ENCODE measurements around the gene LPAR6.
"Not testable (repeated sequence)": the region's sequence is repeated elsewhere in the genome, so short reads cannot be mapped to it uniquely, and the experiment has no call there.

LPAR6 gene, protein sequence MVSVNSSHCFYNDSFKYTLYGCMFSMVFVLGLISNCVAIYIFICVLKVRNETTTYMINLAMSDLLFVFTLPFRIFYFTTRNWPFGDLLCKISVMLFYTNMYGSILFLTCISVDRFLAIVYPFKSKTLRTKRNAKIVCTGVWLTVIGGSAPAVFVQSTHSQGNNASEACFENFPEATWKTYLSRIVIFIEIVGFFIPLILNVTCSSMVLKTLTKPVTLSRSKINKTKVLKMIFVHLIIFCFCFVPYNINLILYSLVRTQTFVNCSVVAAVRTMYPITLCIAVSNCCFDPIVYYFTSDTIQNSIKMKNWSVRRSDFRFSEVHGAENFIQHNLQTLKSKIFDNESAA

DNA sequence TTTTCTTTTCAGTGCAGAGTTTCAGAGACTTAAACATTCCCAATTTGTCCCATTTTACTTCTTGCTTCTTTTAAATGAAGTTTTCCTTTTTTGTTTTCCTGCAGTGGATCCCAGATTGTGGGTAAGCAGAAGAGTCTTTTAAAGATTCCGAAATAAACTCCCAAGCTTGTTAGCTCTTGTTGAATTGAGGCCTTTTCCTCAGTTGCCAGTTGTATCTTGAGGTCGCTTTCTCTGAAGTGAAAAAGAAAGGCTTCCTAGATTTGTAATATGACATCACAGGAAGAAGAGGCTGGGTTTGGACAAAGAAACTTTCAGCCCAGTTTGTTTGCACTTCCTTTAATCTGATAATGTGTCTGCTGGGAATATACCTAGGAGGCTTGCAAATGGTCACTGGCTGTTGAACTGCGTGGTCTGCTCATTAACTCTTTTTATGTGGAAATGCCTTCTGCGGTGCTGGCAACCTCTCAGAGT is at the start of gene LPAR6:
Gene LPAR6 (minus strand): TSS at position 233 of the 471 bp plus-strand sequence. CDS start 690 bp downstream, outside the sequence.
- DNase-seq (ENCODE audit: low read depth, low spot score), result no peak

DNA sequence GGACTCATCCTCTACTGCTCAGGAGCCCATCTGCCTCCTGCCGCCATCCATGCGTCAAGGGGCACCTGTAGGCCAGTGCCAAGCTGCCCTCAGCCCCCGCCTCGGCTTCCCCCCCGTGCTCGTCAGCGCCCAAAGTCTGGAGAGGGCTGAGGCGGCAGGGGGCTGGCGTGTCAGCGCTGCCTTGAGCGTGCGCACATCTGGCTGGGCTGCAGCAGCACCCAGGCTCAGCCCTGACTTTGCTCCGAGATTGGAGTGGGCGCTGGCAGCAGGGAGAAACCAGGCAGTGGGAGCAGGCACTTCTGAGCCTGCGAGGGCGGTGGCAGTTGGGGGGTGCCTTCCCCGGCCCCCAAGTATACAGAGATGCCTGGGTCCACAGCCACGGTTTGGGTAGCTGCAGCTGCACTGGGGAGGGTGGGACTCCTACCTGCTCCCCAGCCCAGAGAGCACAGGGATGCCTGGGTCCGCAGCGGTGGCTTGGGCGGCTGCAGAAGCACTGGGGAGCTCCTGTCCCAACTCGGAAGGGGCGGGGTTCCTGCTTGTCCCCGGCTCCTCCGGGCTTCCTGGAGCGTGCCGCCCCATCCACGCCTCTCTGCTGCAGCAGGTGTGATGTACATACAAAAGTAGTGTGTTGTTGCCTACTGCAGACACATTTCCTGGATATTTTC is 44.8 kb upstream of the LPAR6 start:
- no peak for DNase-seq (ENCODE audit: low read depth, low spot score)

DNA sequence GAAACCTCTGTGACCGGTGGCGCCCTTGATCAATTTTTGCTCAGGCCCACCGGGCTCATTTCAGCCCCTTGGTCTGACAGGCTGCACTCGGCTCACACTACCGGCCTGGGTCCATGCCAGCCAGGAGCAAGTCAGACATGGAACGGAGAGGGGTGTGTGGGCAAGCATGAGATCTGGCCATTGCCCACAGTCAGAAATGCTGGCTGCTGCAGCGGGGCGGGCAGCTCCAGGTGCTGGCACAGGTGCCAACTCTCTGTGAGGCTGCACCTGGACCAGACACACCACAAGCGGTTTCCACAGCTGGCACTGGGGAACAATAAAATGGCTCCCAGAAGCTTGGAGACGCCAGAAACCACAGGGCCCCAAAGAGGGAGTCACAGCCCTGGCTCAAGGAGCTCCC is 43.6 kb upstream of the LPAR6 start:
- no peak for DNase-seq (ENCODE audit: low read depth, low spot score)

DNA sequence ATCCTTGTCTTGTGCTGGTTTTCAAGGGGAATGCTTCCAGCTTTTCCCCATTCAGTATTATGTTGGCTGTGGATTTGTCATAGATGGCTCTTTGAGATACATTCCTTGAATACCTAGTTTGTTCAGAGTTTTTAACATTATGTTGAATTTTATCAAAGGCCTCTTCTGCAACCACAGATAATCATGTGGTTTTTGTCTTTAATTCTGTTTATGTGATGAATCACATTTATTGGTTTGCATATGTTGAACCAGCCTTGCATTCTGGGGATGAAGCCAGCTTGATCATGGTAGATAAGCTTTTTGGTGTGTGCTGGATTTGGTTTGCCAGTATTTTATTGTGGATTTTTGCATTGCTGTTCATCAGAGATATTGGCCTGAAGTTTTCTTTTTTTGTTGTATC is 38.3 kb upstream of the LPAR6 start:
- DNase-seq (ENCODE audit: low read depth, low spot score), result not testable (repeated sequence)

DNA sequence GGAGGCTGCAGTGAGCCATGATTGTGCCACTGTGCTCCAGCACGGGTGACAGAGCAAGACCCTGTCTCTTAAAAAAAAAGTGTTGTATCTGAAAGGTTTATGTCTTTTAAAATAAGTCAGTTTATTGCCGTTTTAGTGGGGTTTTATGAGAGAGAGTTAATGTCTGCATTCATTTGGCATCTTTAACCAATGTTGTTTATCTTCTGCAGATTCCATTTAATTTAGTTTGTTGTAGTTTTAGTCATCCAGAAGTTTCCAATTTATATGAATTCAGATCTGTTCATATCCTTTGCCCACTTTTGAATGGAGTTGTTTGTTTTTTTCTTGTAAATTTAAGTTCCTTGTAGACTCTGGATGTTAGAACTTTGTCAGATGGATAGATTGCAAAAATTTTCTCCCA is 36.7 kb upstream of the LPAR6 start:
- no peak for DNase-seq (ENCODE audit: low read depth, low spot score)

DNA sequence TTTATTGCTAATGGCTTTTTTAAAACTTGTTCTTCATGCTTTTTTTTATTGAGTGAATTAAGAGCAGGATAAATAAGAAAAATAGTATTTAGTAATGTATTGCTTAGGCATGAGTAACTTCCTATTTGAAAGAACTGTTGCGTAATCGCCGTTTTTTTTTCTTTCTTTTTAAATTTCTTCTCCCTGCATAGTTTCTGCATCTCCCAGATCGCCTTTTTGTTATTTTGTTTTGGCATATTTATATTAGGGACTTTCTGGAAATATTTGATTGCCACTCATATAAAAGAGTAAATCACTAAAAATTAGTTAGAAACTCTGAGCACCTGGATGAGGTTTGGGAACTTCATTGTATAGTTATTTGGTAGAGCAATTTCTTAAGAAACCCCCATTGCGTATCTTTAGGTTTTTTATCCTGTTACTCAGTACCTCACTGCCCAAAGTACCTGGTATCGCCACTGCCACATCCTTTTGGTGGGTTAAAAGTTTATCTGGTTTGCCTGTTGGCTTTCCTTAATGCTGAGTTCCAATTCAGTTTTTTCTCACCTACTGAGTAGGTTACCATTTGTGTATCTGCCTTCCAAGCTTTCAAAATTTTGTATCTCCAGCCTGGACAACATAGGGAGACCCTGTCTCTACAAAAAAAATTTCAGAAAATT is 36.2 kb upstream of the LPAR6 start:
- no peak for DNase-seq (ENCODE audit: low read depth, low spot score)

DNA sequence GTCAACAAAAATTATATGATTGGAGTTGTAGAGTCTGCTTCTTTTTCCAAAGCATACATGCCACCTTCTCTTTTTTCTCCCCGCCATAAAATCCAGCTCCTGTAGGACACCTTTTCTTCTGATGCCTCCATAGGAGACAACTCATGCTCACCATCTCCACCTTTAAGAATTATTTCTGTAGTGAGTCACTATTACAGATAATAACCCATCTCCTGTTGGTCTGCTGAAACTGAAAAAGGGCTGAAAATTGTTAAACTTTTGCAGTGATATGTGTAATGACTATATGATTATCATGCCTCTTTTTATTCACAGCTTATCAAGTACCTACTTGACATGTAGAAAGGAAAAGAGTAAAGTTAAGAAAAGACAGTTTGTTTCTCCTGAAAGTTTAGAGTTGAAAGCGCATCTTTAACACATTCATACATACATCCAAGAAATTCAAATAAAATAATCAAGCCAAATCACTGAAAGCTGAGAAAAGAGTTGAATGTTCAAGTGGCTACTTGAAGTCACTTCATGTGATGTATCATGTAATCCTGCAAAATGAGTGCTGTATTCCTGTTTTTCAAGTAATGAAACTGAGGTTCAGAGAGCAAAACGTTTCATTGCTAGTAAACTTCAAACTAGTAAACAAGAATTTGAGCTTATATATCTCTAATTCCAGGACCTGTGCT is 35.5 kb upstream of the LPAR6 start:
- no peak for DNase-seq (ENCODE audit: low read depth, low spot score)

DNA sequence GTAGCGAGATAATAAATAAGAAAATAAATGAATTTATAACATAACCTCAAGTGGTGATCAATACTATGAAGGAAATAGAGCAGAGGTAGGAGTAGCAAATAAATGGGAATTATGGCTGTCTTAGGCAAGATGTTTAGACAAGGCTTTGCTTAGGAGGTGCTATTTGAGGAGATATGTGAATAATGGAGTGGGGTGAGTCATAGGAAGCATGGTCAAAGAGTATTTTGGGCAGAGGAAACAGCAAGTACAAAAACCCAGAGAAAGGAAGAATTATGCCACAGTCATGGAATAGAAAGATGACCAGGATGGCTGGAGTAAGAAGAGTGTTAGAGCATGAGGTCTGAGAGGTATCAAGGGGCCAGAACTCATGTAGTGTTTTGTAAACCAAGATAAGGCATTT is 33.6 kb upstream of the LPAR6 start:
- DNase-seq (ENCODE audit: low read depth, low spot score), result no peak

DNA sequence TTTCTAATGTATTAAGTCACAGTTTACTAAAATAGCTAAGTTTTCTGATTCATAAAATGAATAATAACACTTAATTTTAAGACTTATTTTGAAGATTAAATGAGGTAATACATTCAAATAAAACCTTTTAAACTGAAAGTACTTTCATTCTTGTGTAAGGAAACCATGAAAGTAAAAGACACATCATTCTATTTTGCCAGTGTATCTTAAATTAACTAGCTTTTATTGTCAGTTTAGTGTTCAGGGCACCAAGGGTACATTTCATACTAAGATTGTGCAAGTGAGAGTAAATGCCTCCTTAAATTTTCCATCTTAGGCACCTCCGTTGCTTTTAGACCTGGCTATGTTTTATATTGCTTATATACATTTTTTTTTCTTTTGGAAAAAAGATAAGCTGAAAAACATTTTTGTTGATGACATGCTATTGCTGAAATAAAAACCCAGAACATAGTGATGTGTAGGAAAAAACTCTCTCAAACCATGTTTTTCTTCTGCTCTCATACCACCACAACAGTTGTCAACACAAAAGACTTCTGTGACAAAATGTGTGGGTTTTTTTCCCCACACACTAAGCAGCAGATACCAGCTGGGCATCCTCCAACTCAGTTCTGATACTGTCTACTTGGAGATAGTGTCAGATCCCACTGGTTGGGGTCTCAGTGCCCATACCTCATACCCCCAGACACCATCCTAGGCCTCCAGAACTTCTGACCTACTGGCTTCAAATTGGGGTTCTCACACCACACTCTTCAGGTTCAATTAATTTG is 30.7 kb upstream of the LPAR6 start:
- no peak for DNase-seq (ENCODE audit: low read depth, low spot score)

DNA sequence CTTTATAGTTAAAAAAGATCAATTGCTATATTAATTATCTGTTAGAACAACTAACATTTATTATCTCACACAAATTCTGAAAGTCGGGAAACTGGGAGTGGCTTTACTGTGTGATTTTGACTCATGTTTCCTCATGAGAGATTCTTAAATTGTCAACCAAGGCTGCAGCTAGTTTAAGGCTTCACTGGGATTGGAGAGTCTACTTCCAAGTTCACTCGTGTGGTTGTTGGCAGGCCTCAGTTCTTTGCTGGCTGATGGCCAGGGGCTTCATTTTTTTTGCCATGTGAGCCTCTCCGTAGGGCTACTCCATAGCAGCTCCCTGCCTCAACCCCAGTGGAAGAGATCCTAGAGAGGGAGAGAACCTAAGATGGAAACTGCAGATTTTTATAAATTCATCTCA is 24.5 kb upstream of the LPAR6 start:
- no peak for DNase-seq (ENCODE audit: low read depth, low spot score)

DNA sequence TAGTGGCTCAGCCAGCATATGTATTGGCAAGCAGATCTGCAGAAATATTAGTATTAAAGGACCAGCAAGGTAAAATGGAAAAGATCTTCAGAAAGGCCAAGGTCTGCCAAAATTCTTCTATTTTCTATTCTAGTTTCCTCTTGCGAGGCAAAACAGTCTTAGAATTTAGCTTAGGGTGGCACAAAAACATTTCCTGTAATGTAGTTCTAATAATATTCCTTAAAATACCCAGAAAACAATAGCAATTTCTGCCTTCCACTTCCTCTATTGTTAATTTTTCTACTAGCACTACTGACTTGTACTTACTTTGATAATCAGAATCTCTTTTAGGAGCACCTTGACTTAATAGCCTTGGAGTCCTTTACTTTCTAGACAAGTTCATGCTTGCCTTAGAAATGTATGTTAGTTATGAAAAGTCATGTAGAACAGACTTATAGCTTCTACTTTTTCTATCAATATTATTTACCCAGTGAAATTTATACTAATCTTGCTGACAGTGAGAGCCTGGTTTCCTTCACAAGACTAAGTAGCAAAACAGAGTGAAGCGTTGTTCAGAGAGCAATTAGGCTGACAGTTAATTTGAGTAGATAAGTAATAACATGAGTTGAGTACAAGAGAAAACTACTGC is 23.9 kb upstream of the LPAR6 start:
- DNase-seq (ENCODE audit: low read depth, low spot score), result no peak

DNA sequence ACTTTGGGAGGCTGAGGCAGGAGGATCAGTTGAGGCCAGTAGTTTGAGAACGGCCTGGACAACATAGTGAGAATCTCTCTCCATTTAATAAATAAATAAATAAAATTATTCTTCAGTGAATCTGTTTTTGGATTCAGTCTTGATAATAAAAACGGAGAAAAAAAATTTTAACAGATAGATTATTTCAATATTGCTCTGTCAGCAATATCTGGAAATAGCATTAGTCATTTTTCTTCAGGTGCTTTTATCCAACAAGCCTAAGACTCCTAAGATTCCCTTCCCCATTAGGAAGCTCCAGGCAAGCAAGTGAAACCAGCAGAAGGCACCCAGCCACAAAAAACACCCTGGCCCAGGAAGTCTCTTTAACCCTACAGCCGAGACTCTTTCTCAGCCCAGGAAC is 21.3 kb upstream of the LPAR6 start:
- DNase-seq (ENCODE audit: low read depth, low spot score), result no peak

DNA sequence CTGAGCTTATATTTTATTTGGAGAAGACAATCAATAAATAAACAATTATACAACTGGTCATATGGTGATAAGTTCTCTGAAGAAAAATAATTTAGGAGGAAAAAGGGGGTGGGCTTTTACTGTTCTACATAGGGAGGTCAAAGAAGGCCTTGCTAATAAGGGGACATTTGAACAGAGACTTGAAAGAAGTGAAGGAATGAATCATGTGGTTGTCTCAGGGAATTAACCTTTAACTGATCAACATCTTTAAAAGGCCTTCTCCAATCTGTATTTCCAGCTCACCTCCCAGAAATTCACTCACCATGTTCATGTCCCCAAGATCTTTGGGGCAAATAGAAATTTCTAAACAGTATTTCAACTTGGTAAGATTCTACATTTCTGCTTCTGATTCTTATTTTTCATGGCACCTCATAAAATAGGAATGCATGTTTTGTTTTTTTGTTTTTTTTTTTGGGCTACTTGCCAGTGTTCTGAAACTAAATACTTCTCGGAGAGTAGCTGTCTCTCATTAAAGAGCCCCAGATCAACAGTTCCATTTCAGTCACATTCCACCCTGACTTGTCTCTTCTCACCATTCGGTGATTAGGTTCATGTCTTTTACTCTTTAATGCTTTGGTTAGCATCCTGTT is 19.2 kb upstream of the LPAR6 start:
- no peak for DNase-seq (ENCODE audit: low read depth, low spot score)

DNA sequence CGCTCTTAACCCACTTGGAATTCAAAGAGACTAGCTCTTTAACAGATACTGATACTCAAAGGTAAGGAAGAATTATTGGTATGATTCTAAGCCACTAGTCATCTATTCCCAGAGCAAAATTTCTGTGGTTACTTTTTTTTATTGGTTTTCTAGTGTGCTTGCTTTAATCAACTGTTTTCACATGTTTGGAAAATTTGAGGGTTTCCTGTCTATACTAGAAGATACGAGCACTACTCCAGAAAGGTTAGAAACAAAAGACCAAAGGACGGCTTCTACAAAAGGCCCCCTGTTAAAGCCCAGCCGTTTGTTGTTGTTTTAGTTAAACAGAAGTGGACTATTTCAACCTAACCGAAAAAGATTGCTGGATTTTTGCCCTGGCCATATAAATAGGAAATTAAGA is 18.5 kb upstream of the LPAR6 start:
- DNase-seq (ENCODE audit: low read depth, low spot score), result no peak

DNA sequence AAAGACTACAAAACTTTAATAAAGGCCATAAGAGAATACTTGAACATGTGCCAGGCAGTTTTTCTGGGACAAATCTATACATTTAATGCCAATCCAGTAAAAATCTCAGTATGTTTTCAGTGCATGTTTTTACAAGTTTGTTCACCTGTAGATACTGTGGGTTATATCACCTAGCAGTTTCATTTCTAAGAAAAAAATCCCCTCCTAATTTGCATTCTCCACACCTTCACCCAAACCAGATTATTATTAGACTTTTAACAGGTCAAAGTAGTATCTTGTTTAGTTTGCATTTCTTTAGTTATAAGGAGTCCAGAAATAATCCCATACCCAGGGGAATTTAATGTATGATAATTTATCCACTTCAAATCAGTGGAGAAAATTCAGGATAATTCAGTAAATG is 17.0 kb upstream of the LPAR6 start:
- no peak for DNase-seq (ENCODE audit: low read depth, low spot score)

DNA sequence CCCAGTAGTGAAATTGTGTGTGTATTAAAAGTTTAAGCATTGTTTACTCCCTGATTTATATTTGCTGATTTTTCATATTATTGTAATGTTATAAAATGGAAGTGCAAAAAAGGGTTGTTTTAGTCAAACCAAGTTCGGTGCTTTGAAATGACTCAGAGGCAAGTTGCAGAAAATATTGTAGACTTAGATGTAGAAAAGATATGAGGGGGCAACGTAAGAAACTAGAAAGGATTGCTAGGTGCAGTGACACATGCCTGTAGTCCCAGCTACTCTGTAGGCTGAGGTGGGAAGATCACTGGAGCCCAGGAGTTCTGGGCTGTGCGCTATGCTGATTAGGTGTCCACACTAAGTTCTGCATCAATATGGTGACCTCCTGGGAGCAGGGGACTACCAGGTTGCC is 16.1 kb upstream of the LPAR6 start:
- DNase-seq (ENCODE audit: low read depth, low spot score), result no peak

DNA sequence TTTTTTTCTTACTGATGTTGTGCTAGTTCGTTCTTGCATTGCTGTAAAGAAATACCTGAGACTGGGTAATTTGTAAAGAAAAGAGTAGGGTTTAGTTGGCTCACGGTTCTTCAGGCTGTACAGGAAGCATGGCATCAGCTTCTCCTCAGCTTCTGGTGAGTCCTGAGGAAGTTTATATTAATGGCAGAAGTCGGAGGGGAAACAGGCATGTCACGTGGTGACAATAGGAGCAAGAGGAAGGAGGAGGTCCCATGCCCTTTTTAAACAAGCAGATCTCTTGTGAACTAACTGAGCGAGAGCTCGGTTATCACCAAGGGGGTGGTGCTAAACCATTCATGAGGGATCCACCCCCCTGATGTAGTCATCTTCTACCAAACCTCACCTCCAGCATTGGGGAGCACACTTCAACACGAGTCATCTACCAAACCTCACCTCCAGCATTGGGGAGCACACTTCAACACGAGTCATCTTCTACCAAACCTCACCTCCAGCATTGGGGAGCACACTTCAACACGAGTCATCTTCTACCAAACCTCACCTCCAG is 13.9 kb upstream of the LPAR6 start:
- DNase-seq (ENCODE audit: low read depth, low spot score), result not testable (repeated sequence)

DNA sequence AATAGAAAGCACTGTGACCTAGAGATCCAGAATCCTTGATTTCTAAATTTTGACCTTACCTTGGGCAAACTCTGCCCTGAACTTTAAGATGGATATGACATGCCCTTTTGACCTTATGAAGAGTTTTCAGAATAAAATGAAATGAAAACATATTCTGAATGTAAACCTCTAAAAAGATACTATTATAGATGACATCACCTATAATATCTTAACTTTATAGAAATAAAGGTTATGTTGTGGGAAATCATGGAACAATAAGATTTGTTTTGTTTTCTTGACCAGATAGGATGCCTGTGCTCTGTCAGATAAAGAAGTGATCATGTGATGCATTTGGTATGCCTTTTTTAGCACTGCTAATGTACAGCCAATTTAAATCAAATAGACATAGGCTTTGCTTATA is 13.1 kb upstream of the LPAR6 start:
- no peak for DNase-seq (ENCODE audit: low read depth, low spot score)

DNA sequence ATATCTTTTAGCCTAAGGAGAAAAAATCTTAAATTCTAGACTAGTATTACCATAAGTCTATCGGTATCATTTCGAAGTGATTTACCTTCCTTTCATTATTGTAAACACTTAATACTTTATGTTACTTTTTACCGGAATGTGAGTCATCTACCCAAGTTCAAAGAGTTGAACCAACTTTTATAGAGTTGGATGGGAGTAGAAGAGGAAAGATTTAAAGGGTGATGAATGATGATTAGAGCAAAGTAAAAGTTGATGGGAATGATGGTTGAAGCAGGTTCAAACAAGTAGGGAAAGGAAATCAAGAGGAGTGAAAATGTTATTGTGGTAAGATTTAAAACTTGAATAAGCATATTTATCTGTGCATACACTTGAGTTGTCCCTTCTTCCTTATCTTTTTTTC is 11.3 kb upstream of the LPAR6 start:
- DNase-seq (ENCODE audit: low read depth, low spot score), result no peak

DNA sequence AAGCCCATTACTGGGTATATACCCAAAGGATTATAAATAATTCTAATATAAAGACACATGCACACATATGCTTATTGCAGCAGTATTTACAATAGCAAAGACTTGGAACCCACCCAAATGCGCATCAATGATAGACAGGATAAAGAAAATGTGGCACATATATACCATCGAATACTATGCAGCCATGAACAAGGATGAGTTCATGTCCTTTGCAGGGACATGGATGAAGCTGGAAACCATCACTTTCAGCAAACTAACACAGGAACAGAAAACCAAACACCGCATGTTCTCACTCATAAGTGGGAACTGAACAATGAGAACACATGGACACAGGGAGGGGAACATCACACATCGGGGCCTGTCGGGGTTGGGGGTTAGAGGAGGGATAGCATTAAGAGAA is 9.1 kb upstream of the LPAR6 start:
- not testable (repeated sequence) for DNase-seq (ENCODE audit: low read depth, low spot score)
